Measurements from ENCODE around the gene RNF32. TPM values are rescaled to one million over a fixed set of nuclear protein-coding genes. Genes with fewer than 3 reads are reported as not detected.

The RNF32 gene
- total RNA-seq, result 1 to 10 TPM; 2.0 TPM

- Histone ChIP-seq H3K9ac (ENCODE audit: low read depth in 2 of 2, low read length in 2 of 2) (peak within 1 kb of the TSS; percentile 78 to 82), H3K27ac (peak within 1 kb of the TSS; percentile 80), H3K4me3 (peak within 1 kb of the TSS; percentile 79), H3K4me1 (peaks cover 3% of the 10 kb centered on the region), H3K27me3 (no peaks in the 10 kb centered on the region), H3K9me3 (no peaks in the 10 kb centered on the region), H3K36me3 (no peaks in the 10 kb centered on the region)
- DNase-seq, result peak; percentile 96
- no peak for TF ChIP-seq CTCF (IDR thresholded peaks at IDR 0.05)
- intact Hi-C loops (cut with DNase I), result loop anchor here (10.0 kb wide), 1 partner anchor 124 kb away; no protein-coding TSS in a partner anchor
Observed at GRCh38 chr7:156640257-156640948, at the start of gene RNF32. Gene RNF32, plus strand, starts transcription at chr7:156640774. Its CDS starts 3,104 bp downstream, at chr7:156643878.

- Histone ChIP-seq H3K4me3 (no peak overlapping the region), H3K27me3 (no peaks in the 10 kb centered on the region), H3K9me3 (no peaks in the 10 kb centered on the region), H3K27ac (no peak overlapping the region), H3K9ac (ENCODE audit: low read depth in 2 of 2, low read length in 2 of 2) (no peak overlapping the region), H3K36me3 (no peaks in the 10 kb centered on the region), H3K4me1 (no peaks in the 10 kb centered on the region)
- intact Hi-C loops (cut with DNase I), result no loop called here
- no peak for TF ChIP-seq CTCF (IDR thresholded peaks at IDR 0.05)
- no peak for DNase-seq
Observed at GRCh38 chr7:156592155-156592884, 48.3 kb upstream of the RNF32 start.

GRCh38 chr7:156594283-156595080 is 46.1 kb upstream of the RNF32 start:
- DNase-seq, result no peak
- no peak overlapping the region for H3K4me3 ChIP-seq
- no peak for TF ChIP-seq CTCF (IDR thresholded peaks at IDR 0.05)
- H3K9ac ChIP-seq (ENCODE audit: low read depth in 2 of 2, low read length in 2 of 2), result no peak overlapping the region
- H3K36me3 ChIP-seq, result no peaks in the 10 kb centered on the region
- no peak overlapping the region for H3K27ac ChIP-seq
- intact Hi-C loops (cut with DNase I), result no loop called here
- H3K9me3 ChIP-seq, result no peaks in the 10 kb centered on the region
- H3K4me1 ChIP-seq, result no peaks in the 10 kb centered on the region
- no peaks in the 10 kb centered on the region for H3K27me3 ChIP-seq

- Histone ChIP-seq H3K9me3 (no peaks in the 10 kb centered on the region), H3K9ac (ENCODE audit: low read depth in 2 of 2, low read length in 2 of 2) (no peak overlapping the region), H3K27ac (no peak overlapping the region), H3K4me1 (no peaks in the 10 kb centered on the region), H3K36me3 (no peaks in the 10 kb centered on the region), H3K27me3 (no peaks in the 10 kb centered on the region), H3K4me3 (no peak overlapping the region)
- intact Hi-C loops (cut with DNase I), result no loop called here
- no peak for TF ChIP-seq CTCF (IDR thresholded peaks at IDR 0.05)
- DNase-seq, result no peak
Observed at GRCh38 chr7:156600496-156600895, 40.1 kb upstream of the RNF32 start.

- Histone ChIP-seq H3K4me3 (no peak overlapping the region), H3K4me1 (no peaks in the 10 kb centered on the region), H3K9ac (ENCODE audit: low read depth in 2 of 2, low read length in 2 of 2) (peak overlapping the region in 1 of 2 donors; percentile 81), H3K9me3 (no peaks in the 10 kb centered on the region), H3K27me3 (no peaks in the 10 kb centered on the region), H3K27ac (peak overlapping the region; percentile 55), H3K36me3 (no peaks in the 10 kb centered on the region)
- TF ChIP-seq CTCF (IDR thresholded peaks at IDR 0.05), result no peak
- intact Hi-C loops (cut with DNase I), result no loop called here
- no peak for DNase-seq
Observed at GRCh38 chr7:156602283-156602682, 38.3 kb upstream of the RNF32 start.
